Measurements from ENCODE around the gene SRSF6. TPM values are rescaled to one million over a fixed set of nuclear protein-coding genes. Genes with fewer than 3 reads are reported as not detected.

SRSF6 gene
- total and polyA plus RNA-seq, 4 donors = 60.0 to 247 (median 168) TPM

DNA sequence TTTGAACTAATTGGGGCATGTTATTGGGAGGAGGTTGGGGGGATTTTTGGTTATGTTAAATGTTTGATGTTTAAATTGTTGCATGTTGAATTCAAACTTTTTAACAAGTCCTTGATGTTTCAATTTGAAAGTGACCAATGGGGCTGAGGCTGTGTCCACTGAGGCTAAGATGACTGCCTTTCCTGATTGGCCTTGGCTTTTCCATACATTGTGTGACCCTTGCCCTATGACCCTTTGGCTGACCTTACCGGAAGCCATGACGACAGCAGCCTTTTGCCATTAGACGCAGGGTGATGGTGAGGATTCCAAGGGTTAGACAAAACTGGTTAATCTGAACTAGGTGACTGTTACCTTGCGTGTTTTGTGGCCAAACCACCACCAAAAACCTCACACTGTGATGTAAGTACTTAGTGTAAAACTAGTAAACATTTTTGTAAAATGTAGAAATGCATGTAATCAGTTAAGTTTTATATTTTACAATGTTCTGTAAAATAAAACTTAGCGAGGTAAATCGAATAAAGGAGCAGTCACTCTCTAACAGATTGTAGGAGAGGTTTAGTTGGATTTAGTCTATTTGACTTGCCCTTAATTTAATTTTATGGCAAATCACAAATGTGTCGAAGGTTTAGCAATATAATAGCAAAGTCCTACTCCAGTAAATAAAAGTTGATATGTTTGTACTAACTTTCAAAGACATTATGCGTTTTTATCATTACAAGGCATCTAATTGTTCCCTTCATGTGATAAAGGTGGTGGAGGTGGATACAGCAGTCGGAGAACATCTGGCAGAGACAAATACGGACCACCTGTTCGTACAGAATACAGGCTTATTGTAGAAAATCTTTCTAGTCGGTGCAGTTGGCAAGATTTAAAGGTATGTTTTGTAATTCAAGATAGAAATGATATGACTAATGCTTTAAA is 1.6 kb downstream of the SRSF6 start:
- H3K4me1 ChIP-seq (ENCODE audit: control insufficient read depth, insufficient read depth, low read length) = peaks cover 4% of the 10 kb centered on the region
- no peaks in the 10 kb centered on the region for H3K9me3 ChIP-seq (ENCODE audit: control insufficient read depth, insufficient read depth, low read length)
- WGBS (ENCODE audit: insufficient coverage) = no CpG with 5 or more reads among the region's 12 CpGs
- H3K4me3 ChIP-seq (ENCODE audit: low read depth, low read length) = peak overlapping the region; percentile 96
- H3K36me3 ChIP-seq (ENCODE audit: control insufficient read depth, insufficient read depth, low read length) = peaks cover 4% of the 10 kb centered on the region
- DNase-seq (ENCODE audit: low read depth in 4 of 6, low spot score in 6 of 6) = peak in 2 of 6 donors; percentile 17 to 21
- H3K27ac ChIP-seq (ENCODE audit: low read depth, low read length) = no peak overlapping the region
- no peaks in the 10 kb centered on the region for H3K27me3 ChIP-seq (ENCODE audit: control insufficient read depth, insufficient read depth, low read length)

DNA sequence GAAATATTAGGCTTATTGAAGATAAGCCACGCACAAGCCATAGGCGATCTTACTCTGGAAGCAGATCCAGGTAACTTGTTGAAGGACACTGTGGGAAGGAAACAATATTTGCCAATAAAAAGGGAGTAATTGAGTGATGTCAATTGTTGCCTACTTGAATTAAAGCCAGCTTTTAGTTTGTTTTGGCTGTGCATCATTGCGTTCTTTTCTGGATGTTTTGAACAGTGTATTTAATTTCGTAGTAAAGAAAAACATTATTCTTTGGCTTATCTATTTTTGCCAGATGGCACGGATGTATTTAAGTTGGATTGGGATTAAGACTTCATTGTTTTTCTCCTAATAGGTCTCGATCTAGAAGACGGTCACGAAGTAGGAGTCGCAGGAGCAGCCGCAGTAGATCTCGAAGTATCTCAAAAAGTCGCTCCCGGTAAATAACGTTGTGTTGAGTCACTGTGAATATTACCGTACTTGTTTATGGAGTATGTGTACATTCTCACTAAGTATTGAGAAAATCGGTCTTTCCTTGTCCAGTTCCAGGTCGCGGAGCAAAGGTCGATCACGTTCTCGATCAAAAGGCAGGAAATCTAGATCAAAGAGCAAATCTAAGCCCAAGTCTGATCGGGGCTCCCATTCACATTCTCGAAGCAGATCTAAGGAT is 2.6 kb downstream of the SRSF6 start:
- H3K27me3 ChIP-seq (ENCODE audit: control insufficient read depth, insufficient read depth, low read length) = no peaks in the 10 kb centered on the region
- DNase-seq (ENCODE audit: low read depth in 4 of 6, low spot score in 6 of 6) = no peak
- WGBS (ENCODE audit: insufficient coverage) = 95% methylated on average over 17 of the region's 23 CpGs
- no peak overlapping the region for H3K4me3 ChIP-seq (ENCODE audit: low read depth, low read length)
- peaks cover 12% of the 10 kb centered on the region for H3K36me3 ChIP-seq (ENCODE audit: control insufficient read depth, insufficient read depth, low read length)
- H3K4me1 ChIP-seq (ENCODE audit: control insufficient read depth, insufficient read depth, low read length) = peaks cover 4% of the 10 kb centered on the region
- H3K27ac ChIP-seq (ENCODE audit: low read depth, low read length) = no peak overlapping the region
- no peaks in the 10 kb centered on the region for H3K9me3 ChIP-seq (ENCODE audit: control insufficient read depth, insufficient read depth, low read length)

DNA sequence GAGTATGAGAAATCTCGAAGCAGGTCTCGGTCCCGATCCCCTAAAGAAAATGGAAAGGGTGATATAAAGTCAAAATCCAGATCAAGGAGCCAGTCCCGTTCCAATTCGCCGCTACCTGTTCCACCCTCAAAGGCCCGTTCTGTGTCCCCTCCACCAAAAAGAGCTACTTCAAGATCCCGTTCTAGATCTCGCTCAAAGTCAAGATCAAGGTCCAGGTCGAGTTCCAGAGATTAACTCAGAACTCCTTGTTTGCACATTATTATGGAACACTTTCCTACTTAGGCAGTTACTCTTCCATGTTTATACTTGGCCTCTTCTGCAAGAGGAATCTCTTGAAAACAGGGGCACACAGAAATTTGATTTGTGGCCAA is 3.1 kb downstream of the SRSF6 start:
- no peaks in the 10 kb centered on the region for H3K27me3 ChIP-seq (ENCODE audit: control insufficient read depth, insufficient read depth, low read length)
- H3K27ac ChIP-seq (ENCODE audit: low read depth, low read length) = no peak overlapping the region
- H3K4me3 ChIP-seq (ENCODE audit: low read depth, low read length) = no peak overlapping the region
- DNase-seq (ENCODE audit: low read depth in 4 of 6, low spot score in 6 of 6) = no peak
- WGBS (ENCODE audit: insufficient coverage) = 96% methylated on average over 10 of the region's 10 CpGs
- peaks cover 4% of the 10 kb centered on the region for H3K4me1 ChIP-seq (ENCODE audit: control insufficient read depth, insufficient read depth, low read length)
- no peaks in the 10 kb centered on the region for H3K9me3 ChIP-seq (ENCODE audit: control insufficient read depth, insufficient read depth, low read length)
- peaks cover 17% of the 10 kb centered on the region for H3K36me3 ChIP-seq (ENCODE audit: control insufficient read depth, insufficient read depth, low read length)

DNA sequence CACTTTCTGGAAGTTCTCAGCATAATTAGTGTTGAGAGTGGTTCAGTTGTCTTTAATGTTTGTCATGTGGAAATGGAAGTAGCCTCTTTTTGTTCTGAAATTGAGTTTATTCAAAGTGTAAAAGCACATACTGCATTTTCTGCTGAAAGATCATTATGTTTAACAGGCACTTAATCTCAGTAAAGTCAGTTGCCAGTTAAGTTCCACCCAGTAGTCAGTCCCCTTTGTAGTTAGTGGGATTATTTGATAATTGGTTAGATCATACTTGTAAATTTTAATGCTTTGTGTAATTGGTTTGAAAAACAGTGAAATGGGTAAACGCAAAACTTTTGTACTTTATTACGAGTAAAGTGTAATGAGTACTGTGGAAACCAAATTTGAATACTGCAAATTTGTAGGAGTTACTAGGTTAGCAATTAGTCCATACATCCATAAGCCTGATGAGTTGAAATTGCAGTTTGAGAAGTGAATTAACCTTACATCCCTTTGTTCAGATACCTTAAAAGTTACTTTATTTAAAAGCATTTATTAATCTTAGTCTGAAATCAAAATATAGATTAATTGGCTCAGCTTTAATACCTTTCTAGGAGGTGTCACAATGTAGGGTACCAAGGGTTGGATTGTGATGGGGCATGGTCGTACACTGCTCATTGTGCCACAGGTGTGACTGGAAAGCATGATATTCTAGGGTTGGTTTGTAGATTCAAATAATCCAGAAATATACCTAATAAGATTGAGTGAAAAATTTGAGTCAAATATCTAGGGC is 4.4 kb downstream of the SRSF6 start:
- Histone ChIP-seq H3K4me3 (ENCODE audit: low read depth, low read length) (no peak overlapping the region), H3K9me3 (ENCODE audit: control insufficient read depth, insufficient read depth, low read length) (no peaks in the 10 kb centered on the region), H3K4me1 (ENCODE audit: control insufficient read depth, insufficient read depth, low read length) (peaks cover 4% of the 10 kb centered on the region), H3K27me3 (ENCODE audit: control insufficient read depth, insufficient read depth, low read length) (no peaks in the 10 kb centered on the region), H3K36me3 (ENCODE audit: control insufficient read depth, insufficient read depth, low read length) (peaks cover 27% of the 10 kb centered on the region), H3K27ac (ENCODE audit: low read depth, low read length) (no peak overlapping the region)
- DNase-seq (ENCODE audit: low read depth in 4 of 6, low spot score in 6 of 6) = no peak
- 80% methylated on average over 1 of the region's 3 CpGs for WGBS (ENCODE audit: insufficient coverage)

DNA sequence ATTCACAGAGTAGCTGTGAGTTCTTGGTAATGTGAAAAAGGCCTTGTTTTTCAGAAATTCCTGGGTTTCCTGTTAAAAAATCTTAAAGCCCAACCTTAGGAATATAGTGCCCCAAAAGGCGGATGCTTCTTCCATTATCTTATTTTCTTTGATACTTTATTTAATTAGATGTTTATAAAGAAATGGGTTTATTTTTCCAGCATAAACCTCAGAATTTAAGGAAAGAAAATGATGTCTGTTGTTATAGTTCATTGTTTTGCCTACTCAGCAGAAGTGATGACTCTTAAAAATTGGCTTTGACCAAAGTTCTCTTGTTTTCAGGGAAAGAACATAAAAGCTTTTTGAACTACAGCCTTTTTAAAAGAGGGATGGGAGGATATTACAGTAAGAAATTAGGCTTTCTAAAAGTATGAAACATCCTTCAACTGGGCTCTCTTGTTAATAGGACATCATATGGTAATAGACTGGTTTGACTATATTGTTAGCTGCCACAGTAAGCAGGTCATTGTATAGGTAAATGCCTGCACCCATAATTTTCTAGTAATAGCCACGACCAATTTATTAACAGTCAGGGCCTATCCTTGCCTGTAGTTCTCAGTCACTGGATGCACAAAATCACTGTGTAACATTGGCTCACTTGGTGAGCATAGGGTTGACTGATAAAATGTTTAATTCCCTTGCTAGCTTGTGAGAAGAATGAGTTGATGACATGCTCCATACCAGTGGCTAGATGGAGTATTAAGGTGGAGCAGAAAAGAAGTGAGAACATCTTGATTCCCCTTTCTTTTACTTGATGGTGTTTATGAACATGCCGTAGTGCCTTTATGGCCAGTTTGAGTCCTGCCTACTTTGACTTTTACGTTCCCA is 5.2 kb downstream of the SRSF6 start:
- Histone ChIP-seq H3K27me3 (ENCODE audit: control insufficient read depth, insufficient read depth, low read length) (no peaks in the 10 kb centered on the region), H3K4me3 (ENCODE audit: low read depth, low read length) (no peak overlapping the region), H3K9me3 (ENCODE audit: control insufficient read depth, insufficient read depth, low read length) (no peaks in the 10 kb centered on the region), H3K4me1 (ENCODE audit: control insufficient read depth, insufficient read depth, low read length) (peaks cover 4% of the 10 kb centered on the region), H3K27ac (ENCODE audit: low read depth, low read length) (no peak overlapping the region), H3K36me3 (ENCODE audit: control insufficient read depth, insufficient read depth, low read length) (peaks cover 30% of the 10 kb centered on the region)
- 100% methylated on average over 1 of the region's 4 CpGs for WGBS (ENCODE audit: insufficient coverage)
- DNase-seq (ENCODE audit: low read depth in 4 of 6, low spot score in 6 of 6) = no peak

DNA sequence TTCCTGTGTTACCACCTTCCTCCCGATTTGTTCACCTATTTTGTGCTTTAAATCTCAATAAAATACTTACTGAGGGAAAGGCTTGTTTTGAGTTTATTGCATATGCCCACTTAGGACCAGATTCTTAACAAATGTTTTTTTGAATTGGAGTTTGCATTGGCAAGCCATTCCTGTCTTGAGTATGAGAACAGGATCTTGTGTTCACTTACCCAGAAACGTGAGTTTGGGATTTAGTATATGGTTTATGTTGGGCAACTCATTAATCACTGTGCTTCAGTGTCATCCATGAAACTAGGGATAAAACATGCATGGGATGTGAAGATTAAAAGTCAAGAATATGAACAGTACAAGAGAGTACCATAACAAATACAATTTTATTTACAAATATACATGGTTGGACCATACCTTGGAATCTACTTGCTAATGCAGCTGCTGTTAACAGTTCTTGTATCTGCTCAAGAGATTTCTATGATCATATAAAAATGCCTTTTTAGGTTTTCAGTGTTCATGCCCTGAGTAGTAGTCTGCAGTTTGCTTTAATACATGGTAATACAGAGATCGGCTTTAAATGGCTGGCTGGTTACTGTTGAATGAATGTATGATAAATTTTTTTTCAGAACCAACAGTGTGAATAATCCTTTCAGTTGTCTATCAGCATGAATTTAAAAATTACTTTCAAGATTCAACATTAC is 6.0 kb downstream of the SRSF6 start:
- H3K36me3 ChIP-seq (ENCODE audit: control insufficient read depth, insufficient read depth, low read length) = peaks cover 34% of the 10 kb centered on the region
- H3K4me3 ChIP-seq (ENCODE audit: low read depth, low read length) = no peak overlapping the region
- no peaks in the 10 kb centered on the region for H3K9me3 ChIP-seq (ENCODE audit: control insufficient read depth, insufficient read depth, low read length)
- WGBS (ENCODE audit: insufficient coverage) = no CpG with 5 or more reads among the region's 3 CpGs
- no peak overlapping the region for H3K27ac ChIP-seq (ENCODE audit: low read depth, low read length)
- H3K27me3 ChIP-seq (ENCODE audit: control insufficient read depth, insufficient read depth, low read length) = no peaks in the 10 kb centered on the region
- peaks cover 4% of the 10 kb centered on the region for H3K4me1 ChIP-seq (ENCODE audit: control insufficient read depth, insufficient read depth, low read length)
- DNase-seq (ENCODE audit: low read depth in 4 of 6, low spot score in 6 of 6) = no peak

DNA sequence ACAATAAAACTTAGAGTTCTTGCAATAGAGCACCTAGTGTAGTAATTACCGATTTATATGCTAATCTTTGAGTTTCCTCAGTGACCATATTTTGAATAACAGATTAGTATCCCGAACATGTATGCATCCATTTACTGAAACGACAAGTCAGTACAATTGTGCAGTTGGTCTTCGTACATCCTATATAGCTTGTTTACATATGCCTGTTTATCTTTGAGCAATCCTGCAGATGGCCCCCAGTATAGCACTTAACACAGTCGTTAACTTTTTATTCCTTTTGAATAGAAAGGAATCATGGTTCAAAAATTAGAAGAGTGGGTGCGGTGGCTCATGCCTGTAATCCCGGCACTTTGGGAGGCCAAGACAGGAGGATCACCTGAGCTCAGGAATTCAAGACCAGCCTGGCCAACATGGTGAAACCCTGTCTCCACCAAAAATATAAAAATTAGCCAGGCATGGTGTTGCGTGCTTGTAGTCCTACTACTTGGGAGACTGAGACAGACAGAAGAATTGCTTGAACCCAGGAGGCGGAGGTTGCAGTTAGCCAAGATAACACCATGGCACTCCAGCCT is 6.6 kb downstream of the SRSF6 start:
- 74% methylated on average over 4 of the region's 9 CpGs for WGBS (ENCODE audit: insufficient coverage)
- Histone ChIP-seq H3K36me3 (ENCODE audit: control insufficient read depth, insufficient read depth, low read length) (peaks cover 39% of the 10 kb centered on the region), H3K9me3 (ENCODE audit: control insufficient read depth, insufficient read depth, low read length) (no peaks in the 10 kb centered on the region), H3K4me3 (ENCODE audit: low read depth, low read length) (no peak overlapping the region), H3K27me3 (ENCODE audit: control insufficient read depth, insufficient read depth, low read length) (no peaks in the 10 kb centered on the region), H3K27ac (ENCODE audit: low read depth, low read length) (no peak overlapping the region), H3K4me1 (ENCODE audit: control insufficient read depth, insufficient read depth, low read length) (no peaks in the 10 kb centered on the region)
- DNase-seq (ENCODE audit: low read depth in 4 of 6, low spot score in 6 of 6) = no peak

- Histone ChIP-seq H3K9me3 (ENCODE audit: control insufficient read depth, insufficient read depth, low read length) (no peaks in the 10 kb centered on the region), H3K4me3 (ENCODE audit: low read depth, low read length) (no peak overlapping the region), H3K27ac (ENCODE audit: low read depth, low read length) (no peak overlapping the region), H3K4me1 (ENCODE audit: control insufficient read depth, insufficient read depth, low read length) (no peaks in the 10 kb centered on the region), H3K36me3 (ENCODE audit: control insufficient read depth, insufficient read depth, low read length) (peaks cover 40% of the 10 kb centered on the region), H3K27me3 (ENCODE audit: control insufficient read depth, insufficient read depth, low read length) (no peaks in the 10 kb centered on the region)
- no CpG with 5 or more reads among the region's 2 CpGs for WGBS (ENCODE audit: insufficient coverage)
- no peak for DNase-seq (ENCODE audit: low read depth in 4 of 6, low spot score in 6 of 6)
Observed at GRCh38 chr20:43465625-43465943, 7.9 kb downstream of the SRSF6 start.

Data from spinal cord (tissue), 10 donors.